ENCODE results near the gene RING1.

RING1 gene

GRCh38 chr6:33209856-33210255 lies 1.6 kb downstream of the RING1 start:
- no peak for TF ChIP-seq CTCF (IDR thresholded peaks at IDR 0.05; ENCODE audit: low read depth, low read length)
- no peak for DNase-seq (ENCODE audit: low read depth in 2 of 2)
- H3K4me3 ChIP-seq (replicated peaks in 1 of 2; ENCODE audit: low read depth in 2 of 2, low read length in 2 of 2): no peak overlapping the region

DNA sequence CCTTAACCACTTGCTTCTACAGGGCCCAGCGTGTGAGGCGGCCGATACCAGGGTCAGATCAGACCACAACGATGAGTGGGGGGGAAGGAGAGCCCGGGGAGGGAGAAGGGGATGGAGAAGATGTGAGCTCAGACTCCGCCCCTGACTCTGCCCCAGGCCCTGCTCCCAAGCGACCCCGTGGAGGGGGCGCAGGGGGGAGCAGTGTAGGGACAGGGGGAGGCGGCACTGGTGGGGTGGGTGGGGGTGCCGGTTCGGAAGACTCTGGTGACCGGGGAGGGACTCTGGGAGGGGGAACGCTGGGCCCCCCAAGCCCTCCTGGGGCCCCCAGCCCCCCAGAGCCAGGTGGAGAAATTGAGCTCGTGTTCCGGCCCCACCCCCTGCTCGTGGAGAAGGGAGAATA lies 2.8 kb downstream of the RING1 start:
- no peak for DNase-seq (ENCODE audit: low read depth in 2 of 2)
- no peak overlapping the region for H3K4me3 ChIP-seq (replicated peaks in 1 of 2; ENCODE audit: low read depth in 2 of 2, low read length in 2 of 2)
- TF ChIP-seq CTCF (IDR thresholded peaks at IDR 0.05; ENCODE audit: low read depth, low read length): no peak

GRCh38 chr6:33211666-33212422 lies 3.5 kb downstream of the RING1 start:
- TF ChIP-seq CTCF (IDR thresholded peaks at IDR 0.05; ENCODE audit: low read depth, low read length): no peak
- DNase-seq (ENCODE audit: low read depth in 2 of 2): no peak
- no peak overlapping the region for H3K4me3 ChIP-seq (replicated peaks in 1 of 2; ENCODE audit: low read depth in 2 of 2, low read length in 2 of 2)

DNA sequence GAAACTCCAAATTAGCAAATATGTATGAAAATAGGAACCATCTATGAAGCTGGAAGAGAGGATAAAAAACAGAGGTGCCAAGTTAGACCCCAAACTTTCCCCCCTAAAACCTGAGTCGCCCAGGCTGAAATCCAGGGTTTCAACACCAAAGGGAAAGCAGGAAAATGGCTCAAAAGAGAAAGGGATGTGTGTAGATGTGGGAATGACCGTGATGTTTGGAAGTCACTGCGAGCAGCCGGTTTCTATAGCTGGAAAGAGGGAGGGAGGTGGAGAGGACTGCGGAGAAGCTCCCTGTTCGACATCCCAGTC lies 4.5 kb downstream of the RING1 start:
- peak in 1 of 2 donors; percentile 14 for DNase-seq (ENCODE audit: low read depth in 2 of 2)
- no peak for TF ChIP-seq CTCF (IDR thresholded peaks at IDR 0.05; ENCODE audit: low read depth, low read length)
- H3K4me3 ChIP-seq (replicated peaks in 1 of 2; ENCODE audit: low read depth in 2 of 2, low read length in 2 of 2): peak overlapping the region; percentile 59 to 63

GRCh38 chr6:33213166-33213988 lies 5.1 kb downstream of the RING1 start:
- no peak for TF ChIP-seq CTCF (IDR thresholded peaks at IDR 0.05; ENCODE audit: low read depth, low read length)
- H3K4me3 ChIP-seq (replicated peaks in 1 of 2; ENCODE audit: low read depth in 2 of 2, low read length in 2 of 2): peak overlapping the region; percentile 59 to 63
- DNase-seq (ENCODE audit: low read depth in 2 of 2): peak; percentile 16 to 42

DNA sequence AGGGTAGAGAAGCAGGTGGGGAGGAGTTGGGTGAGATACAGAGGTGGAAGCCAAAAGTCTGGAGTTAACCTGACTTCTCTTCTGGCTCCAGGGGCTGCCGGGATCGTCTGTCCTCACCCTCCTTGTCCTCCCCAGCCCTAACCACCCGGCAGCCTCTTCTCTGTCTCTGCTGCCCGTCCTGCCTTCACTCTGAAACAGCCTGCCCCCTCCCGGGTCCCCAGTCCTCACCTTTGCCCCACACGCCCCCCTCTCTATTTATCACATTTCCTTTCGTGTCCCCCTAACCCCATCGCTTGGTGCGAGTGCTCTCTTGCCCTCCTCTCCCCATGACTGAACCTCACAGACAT lies 5.7 kb downstream of the RING1 start:
- DNase-seq (ENCODE audit: low read depth in 2 of 2): no peak
- peak overlapping the region; percentile 59 to 63 for H3K4me3 ChIP-seq (replicated peaks in 1 of 2; ENCODE audit: low read depth in 2 of 2, low read length in 2 of 2)
- no peak for TF ChIP-seq CTCF (IDR thresholded peaks at IDR 0.05; ENCODE audit: low read depth, low read length)

Data from cardiac fibroblast (primary cell).